ENCODE results near the gene SMCHD1. TPM values are rescaled to one million over a fixed set of nuclear protein-coding genes. Genes with fewer than 3 reads are reported as not detected.

Gene SMCHD1
- total and polyA plus RNA-seq, 7 donors = 6.2 to 23.0 (median 20.3) TPM

DNA sequence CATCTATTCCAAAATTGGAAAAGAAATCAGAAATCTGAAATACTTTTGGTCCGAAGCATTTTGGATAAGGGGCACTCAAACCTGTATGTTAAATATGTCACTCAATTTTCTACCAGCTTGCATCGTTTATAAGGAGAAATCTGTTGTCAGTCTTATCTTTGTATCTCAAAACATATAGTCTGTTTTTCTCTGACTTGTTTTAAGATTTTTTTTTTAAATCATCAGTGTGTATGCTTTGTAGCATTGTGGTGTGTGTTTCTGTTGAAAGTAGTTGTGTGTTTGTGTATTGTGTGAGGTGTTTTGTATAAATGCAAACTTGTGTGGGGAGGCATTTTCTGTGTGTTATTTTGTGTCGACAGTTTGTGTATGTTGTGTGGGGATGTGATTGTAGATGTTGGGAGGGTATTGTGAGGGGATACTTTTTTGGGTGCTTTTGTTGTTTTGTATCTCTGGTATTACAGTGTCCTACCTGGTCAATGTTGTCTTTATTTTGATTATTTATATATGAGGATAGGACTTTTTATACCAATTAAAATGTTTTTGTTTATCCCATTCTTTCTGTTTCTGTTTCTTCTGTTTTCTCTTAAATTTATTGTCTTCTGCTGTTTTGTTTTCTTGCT is 30.9 kb downstream of the SMCHD1 start:
- Histone ChIP-seq H3K36me3 (ENCODE audit: insufficient read depth in 1 of 2, low read depth in 1 of 2) (peaks cover 0 to 37% of the 10 kb centered on the region in 2 donors), H3K27ac (no peak overlapping the region), H3K4me3 (no peak overlapping the region), H3K9me3 (peaks cover 9% of the 10 kb centered on the region), H3K27me3 (ENCODE audit: insufficient read depth in 3 of 3, low read length in 2 of 3) (no peaks in the 10 kb centered on the region), H3K4me1 (no peaks in the 10 kb centered on the region)
- WGBS, 3 donors = 96 to 100% (median 97%) methylated on average over 3 of the region's 3 CpGs
- intact Hi-C loops (cut with DNase I) = no loop called here
- ATAC-seq (no peak), DNase-seq (no peak)
- no peak for TF ChIP-seq CTCF (IDR thresholded peaks at IDR 0.05)

GRCh38 chr18:2687390-2688001 is 32.0 kb downstream of the SMCHD1 start:
- H3K4me1 ChIP-seq = no peaks in the 10 kb centered on the region
- intact Hi-C loops (cut with DNase I) = no loop called here
- no peak overlapping the region for H3K27ac ChIP-seq
- TF ChIP-seq CTCF (IDR thresholded peaks at IDR 0.05) = no peak
- H3K9me3 ChIP-seq = peaks cover 9% of the 10 kb centered on the region
- no peak for ATAC-seq
- 92 to 99% (median 94%) methylated on average over 3 of the region's 3 CpGs for WGBS, 3 donors
- H3K36me3 ChIP-seq (ENCODE audit: insufficient read depth in 1 of 2, low read depth in 1 of 2) = peaks cover 0 to 48% of the 10 kb centered on the region in 2 donors
- H3K27me3 ChIP-seq (ENCODE audit: insufficient read depth in 3 of 3, low read length in 2 of 3) = no peaks in the 10 kb centered on the region
- DNase-seq = no peak
- H3K4me3 ChIP-seq = no peak overlapping the region

GRCh38 chr18:2692508-2692907 is 37.0 kb downstream of the SMCHD1 start:
- Histone ChIP-seq H3K4me1 (no peaks in the 10 kb centered on the region), H3K27me3 (ENCODE audit: insufficient read depth in 3 of 3, low read length in 2 of 3) (no peaks in the 10 kb centered on the region), H3K9me3 (no peaks in the 10 kb centered on the region), H3K27ac (no peak overlapping the region), H3K4me3 (no peak overlapping the region), H3K36me3 (ENCODE audit: insufficient read depth in 1 of 2, low read depth in 1 of 2) (peaks cover 0 to 88% of the 10 kb centered on the region in 2 donors)
- no peak for DNase-seq
- TF ChIP-seq CTCF (IDR thresholded peaks at IDR 0.05) = no peak
- no peak for ATAC-seq
- WGBS, 3 donors = 72 to 77% (median 73%) methylated on average over 3 of the region's 3 CpGs
- intact Hi-C loops (cut with DNase I) = no loop called here

GRCh38 chr18:2697184-2697583 is 41.7 kb downstream of the SMCHD1 start:
- Histone ChIP-seq H3K9me3 (no peaks in the 10 kb centered on the region), H3K27ac (no peak overlapping the region), H3K4me1 (no peaks in the 10 kb centered on the region), H3K36me3 (ENCODE audit: insufficient read depth in 1 of 2, low read depth in 1 of 2) (peaks cover 6 to 89% of the 10 kb centered on the region in 2 donors), H3K4me3 (no peak overlapping the region), H3K27me3 (ENCODE audit: insufficient read depth in 3 of 3, low read length in 2 of 3) (no peaks in the 10 kb centered on the region)
- TF ChIP-seq CTCF (IDR thresholded peaks at IDR 0.05) = no peak
- 85 to 86% (median 86%) methylated on average over 4 of the region's 4 CpGs for WGBS, 3 donors
- ATAC-seq (no peak), DNase-seq (no peak)
- intact Hi-C loops (cut with DNase I) = no loop called here

All from psoas muscle (tissue), 8 donors.